Measurements from ENCODE around the gene EMP1.

EMP1 gene

GRCh38 chr12:13153180-13153579, 43.3 kb upstream of the EMP1 start:
- in situ Hi-C loops (cut with HindIII; ENCODE audit: low sequenced_read_pairs) = no loop called here
- TF ChIP-seq CTCF (IDR thresholded peaks at IDR 0.05; ENCODE audit: low read depth, low read length, missing control alignments) = no peak
- no peak for DNase-seq (ENCODE audit: low read depth)
- no peak overlapping the region for H3K4me3 ChIP-seq (ENCODE audit: low read depth, low read length)

DNA sequence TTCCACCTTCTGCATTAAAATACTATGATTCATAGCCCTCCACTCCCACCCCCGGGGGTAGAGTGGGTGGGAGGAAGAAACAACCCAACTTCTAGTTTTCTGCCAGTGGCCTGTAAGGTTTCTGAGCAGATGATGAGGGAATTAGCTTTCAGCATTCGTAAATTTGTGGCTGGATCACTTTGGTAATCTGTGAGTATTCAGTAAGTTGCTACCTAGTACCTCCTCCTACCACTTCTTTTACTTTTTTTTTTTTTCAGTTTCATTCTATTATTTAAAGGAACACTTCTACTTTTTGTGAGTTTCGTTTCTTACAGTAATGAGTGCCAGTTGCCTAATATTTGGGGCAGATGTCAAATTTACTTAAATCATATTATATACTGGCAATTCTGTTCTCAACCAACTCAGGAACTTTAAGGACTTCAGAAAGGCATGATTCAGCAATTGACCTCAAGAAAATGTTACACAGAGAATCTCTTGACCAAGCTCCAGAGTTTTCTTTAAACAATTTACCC, 42.4 kb upstream of the EMP1 start:
- TF ChIP-seq CTCF (IDR thresholded peaks at IDR 0.05; ENCODE audit: low read depth, low read length, missing control alignments) = no peak
- no peak for DNase-seq (ENCODE audit: low read depth)
- in situ Hi-C loops (cut with HindIII; ENCODE audit: low sequenced_read_pairs) = no loop called here
- no peak overlapping the region for H3K4me3 ChIP-seq (ENCODE audit: low read depth, low read length)

DNA sequence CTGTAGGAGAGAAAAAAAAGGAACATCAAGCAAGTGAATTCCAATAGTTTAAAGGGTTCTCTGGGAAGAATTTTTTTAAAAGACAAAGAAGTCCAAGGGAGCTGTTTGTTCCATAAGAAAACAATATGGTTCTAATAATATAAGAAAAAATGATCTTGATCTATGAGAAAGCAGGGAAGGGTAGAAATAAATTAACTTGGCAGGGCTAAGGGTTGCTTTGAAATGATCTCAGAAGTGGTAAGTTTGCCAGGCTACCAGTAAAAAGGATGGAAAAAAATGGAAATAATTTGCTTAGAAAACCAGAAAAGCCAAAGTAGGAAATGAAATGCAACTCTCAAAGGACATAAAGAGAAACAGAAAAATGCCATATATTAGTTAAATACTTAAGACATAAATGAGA, 41.7 kb upstream of the EMP1 start:
- no peak for DNase-seq (ENCODE audit: low read depth)
- H3K4me3 ChIP-seq (ENCODE audit: low read depth, low read length) = no peak overlapping the region
- no peak for TF ChIP-seq CTCF (IDR thresholded peaks at IDR 0.05; ENCODE audit: low read depth, low read length, missing control alignments)
- in situ Hi-C loops (cut with HindIII; ENCODE audit: low sequenced_read_pairs) = no loop called here

GRCh38 chr12:13156277-13156676, 40.2 kb upstream of the EMP1 start:
- no peak overlapping the region for H3K4me3 ChIP-seq (ENCODE audit: low read depth, low read length)
- no peak for DNase-seq (ENCODE audit: low read depth)
- TF ChIP-seq CTCF (IDR thresholded peaks at IDR 0.05; ENCODE audit: low read depth, low read length, missing control alignments) = no peak
- in situ Hi-C loops (cut with HindIII; ENCODE audit: low sequenced_read_pairs) = no loop called here

DNA sequence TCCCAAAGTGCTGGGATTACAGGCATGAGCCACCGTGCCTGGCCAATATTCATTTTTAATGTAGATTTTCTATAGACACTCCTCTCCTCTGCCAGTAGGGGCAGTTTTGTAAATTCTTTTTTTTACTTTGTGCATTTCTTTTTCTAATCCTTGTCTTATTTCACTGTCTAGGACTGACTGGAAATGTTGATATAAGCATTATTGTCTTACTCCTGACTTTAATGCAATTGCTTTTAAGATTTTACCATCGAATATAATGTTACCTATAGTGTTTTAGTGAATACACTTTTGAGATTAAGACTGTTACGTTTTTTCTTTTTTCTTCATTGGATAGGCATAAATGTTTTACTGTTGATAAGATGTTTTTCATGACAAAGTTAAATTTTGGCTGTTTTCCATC, 35.4 kb upstream of the EMP1 start:
- in situ Hi-C loops (cut with HindIII; ENCODE audit: low sequenced_read_pairs) = no loop called here
- peak; percentile 35 for TF ChIP-seq CTCF (IDR thresholded peaks at IDR 0.05; ENCODE audit: low read depth, low read length, missing control alignments)
- DNase-seq (ENCODE audit: low read depth) = no peak
- H3K4me3 ChIP-seq (ENCODE audit: low read depth, low read length) = no peak overlapping the region

- no peak for DNase-seq (ENCODE audit: low read depth)
- in situ Hi-C loops (cut with HindIII; ENCODE audit: low sequenced_read_pairs) = no loop called here
Observed at GRCh38 chr12:13162904-13163303, 33.6 kb upstream of the EMP1 start.

More at GRCh38 chr12:13162904-13163303, 33.6 kb upstream of the EMP1 start:
- H3K4me3 ChIP-seq (ENCODE audit: low read depth, low read length) = no peak overlapping the region
- TF ChIP-seq CTCF (IDR thresholded peaks at IDR 0.05; ENCODE audit: low read depth, low read length, missing control alignments) = no peak

All from astrocyte of the cerebellum (primary cell).